Neural cell (in vitro differentiated cells): Measurements from ENCODE around the gene ESRP2.
A peak's percentile ranks its signal among the peaks of the same experiment; 100 is the strongest.

Experiments
- RAD21 ChIP-seq: fragments of 450-650 bp; conservative IDR thresholded peaks from 2 replicates; pipeline ENCODE4 v1.6.1; 2014; ENCODE audit warnings: antibody characterized with exemption, mild to moderate bottlenecking, moderate library complexity
- TF ChIP-seq, protein P1 (sequence below): fragments of 450-650 bp; IDR thresholded peaks from 2 replicates; pipeline ENCODE4 v1.5.1; 2014; ENCODE audit warnings: antibody characterized with exemption, mild to moderate bottlenecking, moderate library complexity; ENCODE audit not compliant: poor library complexity, severe bottlenecking

DNA sequence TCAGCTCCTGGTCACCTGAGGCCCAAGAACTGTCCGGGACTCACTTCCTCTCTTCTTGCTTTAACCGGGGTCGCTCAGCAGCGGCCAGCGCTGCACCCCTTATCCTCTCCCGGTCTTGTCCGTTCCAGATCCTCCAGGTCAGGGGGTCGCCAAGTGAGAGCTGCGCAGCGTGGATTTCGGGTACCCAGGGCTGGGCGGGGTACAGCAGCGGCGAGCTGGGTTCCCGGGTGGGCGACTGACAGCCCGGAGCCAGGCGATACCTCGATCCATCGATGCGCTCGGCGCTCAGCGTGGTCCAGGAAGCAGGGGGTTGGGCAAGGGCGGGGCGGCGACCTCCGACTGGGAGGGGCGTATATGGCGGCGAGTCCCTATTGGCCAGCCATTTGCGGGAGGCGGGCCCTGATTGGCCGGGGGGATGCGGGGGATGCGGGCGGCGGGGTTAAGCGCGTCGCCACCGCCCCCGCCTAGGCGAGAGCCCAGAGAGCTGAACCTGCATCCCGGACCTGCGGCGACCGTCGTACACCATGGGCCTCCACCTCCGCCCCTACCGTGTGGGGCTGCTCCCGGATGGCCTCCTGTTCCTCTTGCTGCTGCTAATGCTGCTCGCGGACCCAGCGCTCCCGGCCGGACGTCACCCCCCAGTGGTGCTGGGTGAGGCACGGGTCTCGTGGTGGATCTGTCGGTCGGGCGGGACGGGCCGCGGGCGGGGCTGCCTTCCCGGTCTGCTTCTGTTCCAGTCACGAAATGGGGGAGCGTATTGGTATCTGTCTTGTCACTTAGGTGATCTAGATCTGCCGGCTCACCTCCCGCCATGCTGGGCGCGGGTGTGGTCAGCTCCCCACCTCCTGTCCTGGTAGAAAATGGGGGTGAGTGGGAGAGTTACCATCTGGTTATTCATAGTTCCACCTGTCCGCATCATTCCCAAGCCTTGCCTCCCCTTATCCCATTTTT lies 9.3 kb upstream of the ESRP2 start, which contains the start of gene PLA2G15:
- TF ChIP-seq, protein P1, sequence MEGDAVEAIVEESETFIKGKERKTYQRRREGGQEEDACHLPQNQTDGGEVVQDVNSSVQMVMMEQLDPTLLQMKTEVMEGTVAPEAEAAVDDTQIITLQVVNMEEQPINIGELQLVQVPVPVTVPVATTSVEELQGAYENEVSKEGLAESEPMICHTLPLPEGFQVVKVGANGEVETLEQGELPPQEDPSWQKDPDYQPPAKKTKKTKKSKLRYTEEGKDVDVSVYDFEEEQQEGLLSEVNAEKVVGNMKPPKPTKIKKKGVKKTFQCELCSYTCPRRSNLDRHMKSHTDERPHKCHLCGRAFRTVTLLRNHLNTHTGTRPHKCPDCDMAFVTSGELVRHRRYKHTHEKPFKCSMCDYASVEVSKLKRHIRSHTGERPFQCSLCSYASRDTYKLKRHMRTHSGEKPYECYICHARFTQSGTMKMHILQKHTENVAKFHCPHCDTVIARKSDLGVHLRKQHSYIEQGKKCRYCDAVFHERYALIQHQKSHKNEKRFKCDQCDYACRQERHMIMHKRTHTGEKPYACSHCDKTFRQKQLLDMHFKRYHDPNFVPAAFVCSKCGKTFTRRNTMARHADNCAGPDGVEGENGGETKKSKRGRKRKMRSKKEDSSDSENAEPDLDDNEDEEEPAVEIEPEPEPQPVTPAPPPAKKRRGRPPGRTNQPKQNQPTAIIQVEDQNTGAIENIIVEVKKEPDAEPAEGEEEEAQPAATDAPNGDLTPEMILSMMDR, result peak; percentile 23
- no peak for TF ChIP-seq RAD21
